Upper lobe of right lung (tissue), 1 donor: ENCODE measurements around the gene BTAF1. TPM values are rescaled to one million over a fixed set of nuclear protein-coding genes. Genes with fewer than 3 reads are reported as not detected.

ENCODE experiments used
- ATAC-seq: fragments of 200-7000 bp; cut with Tn5 transposase; one replicate; pipeline ENCODE4 v1.9.1; 2020; ENCODE audit warnings: mild to moderate bottlenecking, moderate library complexity
- DNase-seq: peaks from one replicate; pipeline ENCODE4 v3.0.0-alpha.2; 2020
- H3K27ac ChIP-seq: fragments of 200-600 bp; one replicate; pipeline ENCODE4 v1.8.0; 2022
- H3K27me3 ChIP-seq: fragments of 200-600 bp; one replicate; pipeline ENCODE4 v1.8.0; 2022; ENCODE audit warnings: mild to moderate bottlenecking
- H3K36me3 ChIP-seq: fragments of 200-600 bp; one replicate; pipeline ENCODE4 v1.8.0; 2022
- H3K4me1 ChIP-seq: fragments of 200-600 bp; one replicate; pipeline ENCODE4 v1.8.0; 2022
- H3K4me3 ChIP-seq: fragments of 200-600 bp; one replicate; pipeline ENCODE4 v1.8.0; 2022; ENCODE audit warnings: mild to moderate bottlenecking
- H3K9me3 ChIP-seq: fragments of 200-600 bp; one replicate; pipeline ENCODE4 v1.8.0; 2022
- intact Hi-C: fragments of 100-400 bp; cut with DNase I; formaldehyde crosslinking; loops from one replicate; pipeline ENCODE4 v1.11.0; 2022
- total RNA-seq: library from RNA; stranded (reverse); fragmentation: NEBNext Ultra II Directional; extraction: Animal tissue kit (Norgen Biotek cat#: 25700); gene quantifications from one replicate; pipeline ENCODE4 v1.2.1, GENCODE V29; 2021
- TF ChIP-seq, protein P1 (sequence below): fragments of 200-600 bp; IDR thresholded peaks from one replicate; pipeline ENCODE4 v1.8.0; 2022; ENCODE audit warnings: antibody characterized with exemption
- donor health status: DM: no; HTN: yes; CAD: no; lungs with severe emphysema.

BTAF1 gene
- total RNA-seq, 1 donor from 2014 or later, result 28.6 TPM

- TF ChIP-seq, protein P1, sequence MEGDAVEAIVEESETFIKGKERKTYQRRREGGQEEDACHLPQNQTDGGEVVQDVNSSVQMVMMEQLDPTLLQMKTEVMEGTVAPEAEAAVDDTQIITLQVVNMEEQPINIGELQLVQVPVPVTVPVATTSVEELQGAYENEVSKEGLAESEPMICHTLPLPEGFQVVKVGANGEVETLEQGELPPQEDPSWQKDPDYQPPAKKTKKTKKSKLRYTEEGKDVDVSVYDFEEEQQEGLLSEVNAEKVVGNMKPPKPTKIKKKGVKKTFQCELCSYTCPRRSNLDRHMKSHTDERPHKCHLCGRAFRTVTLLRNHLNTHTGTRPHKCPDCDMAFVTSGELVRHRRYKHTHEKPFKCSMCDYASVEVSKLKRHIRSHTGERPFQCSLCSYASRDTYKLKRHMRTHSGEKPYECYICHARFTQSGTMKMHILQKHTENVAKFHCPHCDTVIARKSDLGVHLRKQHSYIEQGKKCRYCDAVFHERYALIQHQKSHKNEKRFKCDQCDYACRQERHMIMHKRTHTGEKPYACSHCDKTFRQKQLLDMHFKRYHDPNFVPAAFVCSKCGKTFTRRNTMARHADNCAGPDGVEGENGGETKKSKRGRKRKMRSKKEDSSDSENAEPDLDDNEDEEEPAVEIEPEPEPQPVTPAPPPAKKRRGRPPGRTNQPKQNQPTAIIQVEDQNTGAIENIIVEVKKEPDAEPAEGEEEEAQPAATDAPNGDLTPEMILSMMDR, result no peak
- ATAC-seq (no peak), DNase-seq (no peak)
- no peak overlapping the region for H3K27ac ChIP-seq
- no peaks in the 10 kb centered on the region for H3K27me3 ChIP-seq
- no peak overlapping the region for H3K4me3 ChIP-seq
- no peaks in the 10 kb centered on the region for H3K9me3 ChIP-seq
- peaks cover 8% of the 10 kb centered on the region for H3K4me1 ChIP-seq
- no peaks in the 10 kb centered on the region for H3K36me3 ChIP-seq
- intact Hi-C loops, result no loop called here
Measured at GRCh38 chr10:91910467-91910866, 13.1 kb upstream of the BTAF1 start.

DNA sequence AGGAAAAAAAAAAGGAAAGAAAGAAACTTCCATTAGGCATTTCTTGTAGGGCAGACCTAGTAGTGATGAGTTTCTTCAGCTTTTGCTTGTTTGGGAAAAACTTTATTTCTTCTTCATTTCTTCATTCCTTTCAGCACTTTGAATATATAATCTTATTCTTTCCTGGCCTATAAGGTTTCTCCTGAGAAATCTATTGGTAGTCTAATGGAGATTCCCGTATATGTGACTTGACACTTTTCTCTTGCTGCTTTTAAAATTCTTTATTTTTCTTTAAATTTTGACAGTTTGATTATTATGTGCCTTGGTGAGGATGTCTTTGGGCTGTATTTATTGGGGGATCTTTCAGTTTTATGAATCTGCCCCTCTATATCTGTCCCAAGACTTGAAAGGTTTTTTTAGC, 3.9 kb upstream of the BTAF1 start:
- DNase-seq, result no peak
- H3K27ac ChIP-seq, result no peak overlapping the region
- no peak for ATAC-seq
- intact Hi-C loops, result no loop called here
- no peaks in the 10 kb centered on the region for H3K27me3 ChIP-seq
- no peaks in the 10 kb centered on the region for H3K36me3 ChIP-seq
- TF ChIP-seq, protein P1, result no peak
- peaks cover 5% of the 10 kb centered on the region for H3K4me1 ChIP-seq
- no peaks in the 10 kb centered on the region for H3K9me3 ChIP-seq
- H3K4me3 ChIP-seq, result no peak overlapping the region

GRCh38 chr10:91924212-91925021, 847 bp downstream of the BTAF1 start:
- TF ChIP-seq, protein P1, result no peak
- Histone ChIP-seq H3K9me3 (no peaks in the 10 kb centered on the region), H3K4me3 (peak overlapping the region; percentile 78), H3K27me3 (no peaks in the 10 kb centered on the region), H3K27ac (peak overlapping the region; percentile 96), H3K4me1 (peaks cover 21% of the 10 kb centered on the region), H3K36me3 (no peaks in the 10 kb centered on the region)
- intact Hi-C loops, result no loop called here
- DNase-seq, result no peak
- peak; percentile 3 for ATAC-seq

GRCh38 chr10:91925022-91925320, 1.4 kb downstream of the BTAF1 start:
- ATAC-seq, result no peak
- no peak for DNase-seq
- H3K36me3 ChIP-seq, result no peaks in the 10 kb centered on the region
- H3K9me3 ChIP-seq, result no peaks in the 10 kb centered on the region
- TF ChIP-seq, protein P1, result no peak
- no peak overlapping the region for H3K27ac ChIP-seq
- intact Hi-C loops, result no loop called here
- no peaks in the 10 kb centered on the region for H3K27me3 ChIP-seq
- H3K4me3 ChIP-seq, result peak overlapping the region; percentile 78
- peaks cover 21% of the 10 kb centered on the region for H3K4me1 ChIP-seq

DNA sequence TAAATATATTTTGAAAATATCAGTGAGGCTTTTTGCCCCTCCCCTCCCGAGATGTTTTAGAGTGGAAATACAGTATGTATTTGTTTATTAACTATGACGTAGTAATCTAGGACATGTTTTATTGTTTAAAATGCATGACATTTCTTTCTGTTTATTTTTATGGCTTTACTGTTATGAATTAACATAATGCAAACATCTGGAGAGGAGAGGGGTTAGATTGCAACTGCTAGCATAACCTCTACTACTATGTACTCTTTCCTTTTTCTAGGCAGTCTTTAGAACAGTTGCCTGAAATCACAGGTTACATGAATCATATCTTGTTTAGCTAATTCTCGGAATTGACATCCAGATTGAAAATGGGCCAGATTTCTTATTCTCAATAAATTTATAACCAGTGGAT, 7.4 kb downstream of the BTAF1 start:
- ATAC-seq, result no peak
- no peak overlapping the region for H3K27ac ChIP-seq
- H3K9me3 ChIP-seq, result no peaks in the 10 kb centered on the region
- TF ChIP-seq, protein P1, result no peak
- intact Hi-C loops, result no loop called here
- no peak for DNase-seq
- no peaks in the 10 kb centered on the region for H3K27me3 ChIP-seq
- H3K4me3 ChIP-seq, result no peak overlapping the region
- H3K36me3 ChIP-seq, result peaks cover 12% of the 10 kb centered on the region
- peaks cover 6% of the 10 kb centered on the region for H3K4me1 ChIP-seq
